Upper lobe of left lung (tissue), 4 donors: ENCODE data around the gene BEST4.

Experiments
- CTCF ChIP-seq, 6 experiments: fragments of 450-650 bp in 4 of 6; fragments of 200-600 bp in 2 of 6; sonication (generic) in 2 of 6; IDR thresholded peaks; one replicate each; pipeline ENCODE4 v1.5.1; 2016 to 2019; ENCODE audit warnings: antibody characterized with exemption in 6 of 6
- POLR2A ChIP-seq, 4 donors: fragments of 450-650 bp; IDR thresholded peaks; one replicate each; pipeline ENCODE4 v1.5.1; 2016 to 2017; ENCODE audit warnings: antibody characterized with exemption in 4 of 4, mild to moderate bottlenecking in 2 of 4

- no peak for TF ChIP-seq CTCF (IDR thresholded peaks at IDR 0.05)
- no peak for TF ChIP-seq POLR2A (IDR thresholded peaks at IDR 0.05)
Measured at GRCh38 chr1:44759077-44759476, 28.9 kb downstream of the BEST4 start.
